K562 (cell line): ENCODE data around the gene KIF17. TPM values are rescaled to one million over a fixed set of nuclear protein-coding genes. Genes with fewer than 3 reads are reported as not detected.

Experiments
- ATAC-seq: fragments of 200-7000 bp; cut with Tn5 transposase; 3 replicates; pipeline ENCODE4 v1.9.1; 2020; ENCODE audit warnings: moderate library complexity
- BruUV-seq: library from RNA; stranded (reverse); fragments of 400-500 nt; replicated peaks from 2 replicates; lab custom pipeline; 2021; lab: Mats Ljungman, UMichigan
- CTCF ChIA-PET: fragments of 300-600 bp; formaldehyde crosslinking; extraction: SDS; loops from one replicate; lab custom pipeline; 2021; ENCODE audit warnings: low intra/inter-chr PET ratio; lab: Yijun Ruan, JAX
- POLR2A ChIA-PET: fragments of 300-600, 350-650 bp; sonication (Branson Sonifier 250); formaldehyde crosslinking; extraction: SDS; loops from one replicate; lab custom pipeline; 2021; ENCODE audit warnings: antibody characterized with exemption, inconsistent platforms; lab: Yijun Ruan, JAX
- DNase-seq, 4 experiments: peaks; one replicate each; pipeline versions ENCODE4 v3.0.0 to v3.0.0-alpha.2; 2011 to 2018; ENCODE audit warnings: low spot score in 3 of 4, mixed read lengths in 3 of 4; ENCODE audit errors: extremely low read depth in 1 of 4
- FAIRE-seq: peaks from 2 replicates; lab custom pipeline; 2011; peaks lifted over from hg19 to GRCh38; lab: Jason Lieb, UNC
- H2AFZ ChIP-seq: 2 replicates; pipeline ENCODE4 v1.6.0; 2011; ENCODE audit warnings: low read depth, low read length, control low read depth, inconsistent platforms
- H3K27ac ChIP-seq: fragments of 200-600 bp; 3 replicates; pipeline ENCODE4 v1.8.0; 2011; ENCODE audit warnings: low read depth, mild to moderate bottlenecking, control low read depth, inconsistent platforms, low read length, moderate library complexity, mixed read lengths; ENCODE audit errors: extremely low read depth
- H3K27me3 ChIP-seq, 2 experiments: fragments of 300-600 bp in 1 of 2; 2 replicates in 1 of 2; 3 replicates in 1 of 2; pipeline versions ENCODE4 v1.6.0 to v1.8.0; 2011; ENCODE audit warnings: inconsistent platforms in 2 of 2, low read length in 2 of 2, mild to moderate bottlenecking in 1 of 2, mixed read lengths in 1 of 2, moderate library complexity in 1 of 2; ENCODE audit not compliant: control insufficient read depth in 2 of 2, insufficient read depth in 2 of 2
- H3K36me3 ChIP-seq: fragments of 300-600 bp; 3 replicates; pipeline ENCODE4 v1.8.0; 2011; ENCODE audit warnings: mild to moderate bottlenecking, low read length, inconsistent platforms; ENCODE audit not compliant: control insufficient read depth, insufficient read depth
- H3K4me1 ChIP-seq, 2 experiments: fragments of 200-600 bp in 1 of 2; replicated peaks in 1 of 2; 2 replicates in 1 of 2; 3 replicates in 1 of 2; pipeline versions ENCODE4 v1.5.1 to v1.8.0; 2011; ENCODE audit warnings: inconsistent platforms in 2 of 2, low read length in 2 of 2, mild to moderate bottlenecking in 1 of 2, mixed read lengths in 1 of 2, moderate library complexity in 1 of 2; ENCODE audit not compliant: control insufficient read depth in 2 of 2, insufficient read depth in 2 of 2
- H3K4me2 ChIP-seq: 2 replicates; pipeline ENCODE4 v1.6.1; 2011; ENCODE audit warnings: low read length, control low read depth, inconsistent platforms, mixed read lengths; ENCODE audit not compliant: insufficient read depth
- H3K4me3 ChIP-seq: fragments of 200-600 bp; sonication (generic), shearing (Covaris generic); 2 replicates; pipeline ENCODE4 v1.5.1; 2016; ENCODE audit warnings: control low read depth, inconsistent platforms
- H3K79me2 ChIP-seq: fragments of 200-600 bp; 3 replicates; pipeline ENCODE4 v1.8.0; 2011; ENCODE audit warnings: low read length, inconsistent platforms; ENCODE audit not compliant: control insufficient read depth, insufficient read depth
- H3K9ac ChIP-seq, 2 experiments: 2 replicates each; pipeline versions ENCODE4 v1.6.0 to v1.6.1; 2011; ENCODE audit warnings: low read depth in 2 of 2, low read length in 2 of 2, control low read depth in 1 of 2, inconsistent platforms in 1 of 2, mild to moderate bottlenecking in 1 of 2, mixed read lengths in 1 of 2; ENCODE audit not compliant: insufficient read depth in 1 of 2
- H3K9me1 ChIP-seq: one replicate; pipeline ENCODE4 v1.6.0; 2011; ENCODE audit warnings: inconsistent platforms, mild to moderate bottlenecking, low read length, moderate library complexity; ENCODE audit not compliant: control insufficient read depth, insufficient read depth
- H3K9me3 ChIP-seq: replicated peaks from 2 replicates; pipeline ENCODE4 v1.5.1; 2011; ENCODE audit warnings: low read depth, low read length, inconsistent platforms; ENCODE audit not compliant: control insufficient read depth, insufficient read depth
- H4K20me1 ChIP-seq: replicated peaks from 2 replicates; pipeline ENCODE4 v1.6.1; 2011; ENCODE audit warnings: low read length, inconsistent platforms, mixed read lengths; ENCODE audit not compliant: control insufficient read depth, insufficient read depth
- PTTG1 ChIP-seq: fragments of 450-650 bp; IDR thresholded peaks from 2 replicates; pipeline ENCODE4 v1.6.1; 2016; ENCODE audit warnings: low read depth, mild to moderate bottlenecking, missing genetic modification characterization, missing compliant biosample characterization
- TAF7 ChIP-seq: fragments of 450-650 bp; IDR thresholded peaks from 2 replicates; pipeline ENCODE4 v1.6.1; 2016; ENCODE audit warnings: missing genetic modification characterization, missing compliant biosample characterization
- ZNF695 ChIP-seq: fragments of 450-650 bp; formaldehyde crosslinking; IDR thresholded peaks from 2 replicates; pipeline ENCODE4 v1.4.0; 2020; ENCODE audit warnings: mild to moderate bottlenecking, moderate library complexity
- WGBS: fragments of 100-300 bp; shearing (Covaris generic); methylation state at CpG from one replicate; pipeline ENCODE4 v1.1.6; 2016; ENCODE audit warnings: low coverage, mixed read lengths; ENCODE audit not compliant: insufficient coverage; ENCODE audit errors: missing lambda C conversion rate; 5-methylcytosine and 5-hydroxymethylcytosine counted together
- in situ Hi-C: fragments of 300-500 bp; cut with MboI; formaldehyde crosslinking; loops from 4 replicates; pipeline ENCODE4 v1.15.0; 2018; ENCODE audit warnings: inconsistent platforms, mixed read lengths
- intact Hi-C: fragments of 100-400 bp; cut with micrococcal nuclease; formaldehyde crosslinking; loops from 2 replicates; pipeline ENCODE4 v1.14.2; 2022
- polyA plus RNA-seq, 8 experiments: library from polyadenylated mRNA; depleted of rRNA in 4 of 8; stranded (reverse) in 5 of 8; unstranded in 3 of 8; fragments of >200 nt; fragmentation: Nextera tagmentation in 2 of 8; fragmentation: Illumina TruSeq in 1 of 8; extraction: Ambion mirVana in 2 of 8; extraction: Trizol in 1 of 8; gene quantifications; 2 replicates each; pipeline versions ENCODE4 v1.2.1 to v1.2.3, GENCODE V29; 2011 to 2014; ENCODE audit warnings: inconsistent platforms in 1 of 8, missing spikeins in 1 of 8
- total RNA-seq, 7 experiments: library from RNA; depleted of rRNA in 6 of 7; stranded (reverse); fragments of >200 nt in 6 of 7; fragmentation: Illumina TruSeq in 2 of 7; extraction: Trizol in 2 of 7; gene quantifications; 2 replicates each; pipeline versions ENCODE4 v1.2.1 to v1.2.3, GENCODE V29; 2011 to 2021; ENCODE audit warnings: low replicate concordance in 1 of 7
- TF ChIP-seq, protein P1 (sequence below): fragments of 450-650 bp; formaldehyde crosslinking; conservative IDR thresholded peaks from 2 replicates; pipeline ENCODE4 v1.4.0; 2022; ENCODE audit warnings: mild to moderate bottlenecking, missing genetic modification characterization
- TF ChIP-seq, protein P2 (sequence below), 2 experiments: fragments of 450-650 bp in 1 of 2; sonication (generic) in 1 of 2; formaldehyde crosslinking in 1 of 2; IDR thresholded peaks; 2 replicates each; pipeline versions ENCODE4 v1.7.1 to v1.9.0; 2016 to 2022; ENCODE audit warnings: inconsistent platforms in 1 of 2, mild to moderate bottlenecking in 1 of 2, missing genetic modification reagents in 1 of 2

Gene KIF17
- total and polyA plus RNA-seq, 9 of the 15 experiments (the other 6 are each of a cell fraction or from before 2014, with no cell fraction given) = 0.04 to 0.47 (median 0.18) TPM; not detected in 5

- ChIA-PET POLR2A (interaction anchor here (0.6 to 1.1 kb wide), 3 partner anchors 16 to 20 kb away, joined by 3 to 4 read pairs (median 4); no protein-coding TSS in a partner anchor), CTCF (interaction anchor here (0.6 to 2.0 kb wide), 3 partner anchors 57 to 110 kb away, joined by 3 to 14 read pairs (median 10); no protein-coding TSS in a partner anchor)
- ATAC-seq (no peak), DNase-seq (no peak), FAIRE-seq (no peak)
- no TSS peak for BruUV-seq
- no peak overlapping the region for H3K9ac ChIP-seq
- no peaks in the 10 kb centered on the region for H3K9me3 ChIP-seq
- peak overlapping the region; percentile 98 for H2AFZ ChIP-seq
- in situ Hi-C loops = no loop called here
- intact Hi-C loops = no loop called here
- H3K4me1 ChIP-seq = peaks cover 12% of the 10 kb centered on the region in 2 experiments; a peak in 4 of 5 replicates
- no peaks in the 10 kb centered on the region for H3K36me3 ChIP-seq
- no peaks in the 10 kb centered on the region for H3K79me2 ChIP-seq
- H3K4me2 ChIP-seq = no peak overlapping the region
- WGBS = 80% methylated on average over 3 of the region's 3 CpGs
- no peak overlapping the region for H3K4me3 ChIP-seq
- no peak overlapping the region for H3K27ac ChIP-seq
- no peaks in the 10 kb centered on the region for H3K9me1 ChIP-seq
- no peaks in the 10 kb centered on the region for H3K27me3 ChIP-seq
- 0 out of 2 replicates have a peak, but pooled peaks cover 7% of the 10 kb centered on the region for H4K20me1 ChIP-seq
- no peak for TF ChIP-seq ZNF695 (CRISPR knock-in tag)
- TF ChIP-seq TAF7 (tag) = no peak
- TF ChIP-seq PTTG1 (tag) = no peak
- TF ChIP-seq, protein P1, sequence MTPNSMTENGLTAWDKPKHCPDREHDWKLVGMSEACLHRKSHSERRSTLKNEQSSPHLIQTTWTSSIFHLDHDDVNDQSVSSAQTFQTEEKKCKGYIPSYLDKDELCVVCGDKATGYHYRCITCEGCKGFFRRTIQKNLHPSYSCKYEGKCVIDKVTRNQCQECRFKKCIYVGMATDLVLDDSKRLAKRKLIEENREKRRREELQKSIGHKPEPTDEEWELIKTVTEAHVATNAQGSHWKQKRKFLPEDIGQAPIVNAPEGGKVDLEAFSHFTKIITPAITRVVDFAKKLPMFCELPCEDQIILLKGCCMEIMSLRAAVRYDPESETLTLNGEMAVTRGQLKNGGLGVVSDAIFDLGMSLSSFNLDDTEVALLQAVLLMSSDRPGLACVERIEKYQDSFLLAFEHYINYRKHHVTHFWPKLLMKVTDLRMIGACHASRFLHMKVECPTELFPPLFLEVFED (CRISPR knock-in tag) = no peak
- TF ChIP-seq, protein P2, sequence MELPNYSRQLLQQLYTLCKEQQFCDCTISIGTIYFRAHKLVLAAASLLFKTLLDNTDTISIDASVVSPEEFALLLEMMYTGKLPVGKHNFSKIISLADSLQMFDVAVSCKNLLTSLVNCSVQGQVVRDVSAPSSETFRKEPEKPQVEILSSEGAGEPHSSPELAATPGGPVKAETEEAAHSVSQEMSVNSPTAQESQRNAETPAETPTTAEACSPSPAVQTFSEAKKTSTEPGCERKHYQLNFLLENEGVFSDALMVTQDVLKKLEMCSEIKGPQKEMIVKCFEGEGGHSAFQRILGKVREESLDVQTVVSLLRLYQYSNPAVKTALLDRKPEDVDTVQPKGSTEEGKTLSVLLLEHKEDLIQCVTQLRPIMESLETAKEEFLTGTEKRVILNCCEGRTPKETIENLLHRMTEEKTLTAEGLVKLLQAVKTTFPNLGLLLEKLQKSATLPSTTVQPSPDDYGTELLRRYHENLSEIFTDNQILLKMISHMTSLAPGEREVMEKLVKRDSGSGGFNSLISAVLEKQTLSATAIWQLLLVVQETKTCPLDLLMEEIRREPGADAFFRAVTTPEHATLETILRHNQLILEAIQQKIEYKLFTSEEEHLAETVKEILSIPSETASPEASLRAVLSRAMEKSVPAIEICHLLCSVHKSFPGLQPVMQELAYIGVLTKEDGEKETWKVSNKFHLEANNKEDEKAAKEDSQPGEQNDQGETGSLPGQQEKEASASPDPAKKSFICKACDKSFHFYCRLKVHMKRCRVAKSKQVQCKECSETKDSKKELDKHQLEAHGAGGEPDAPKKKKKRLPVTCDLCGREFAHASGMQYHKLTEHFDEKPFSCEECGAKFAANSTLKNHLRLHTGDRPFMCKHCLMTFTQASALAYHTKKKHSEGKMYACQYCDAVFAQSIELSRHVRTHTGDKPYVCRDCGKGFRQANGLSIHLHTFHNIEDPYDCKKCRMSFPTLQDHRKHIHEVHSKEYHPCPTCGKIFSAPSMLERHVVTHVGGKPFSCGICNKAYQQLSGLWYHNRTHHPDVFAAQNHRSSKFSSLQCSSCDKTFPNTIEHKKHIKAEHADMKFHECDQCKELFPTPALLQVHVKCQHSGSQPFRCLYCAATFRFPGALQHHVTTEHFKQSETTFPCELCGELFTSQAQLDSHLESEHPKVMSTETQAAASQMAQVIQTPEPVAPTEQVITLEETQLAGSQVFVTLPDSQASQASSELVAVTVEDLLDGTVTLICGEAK (IDR thresholded peaks at IDR 0.05) = no peak
- TF ChIP-seq, protein P2 (CRISPR knock-in tag; IDR thresholded peaks at IDR 0.05) = no peak
Measured at GRCh38 chr1:20632386-20632785, 85.4 kb downstream of the KIF17 start.
